H1 (cell line): ENCODE results near the gene MAGI3. TPM values are rescaled to one million over a fixed set of nuclear protein-coding genes. Genes with fewer than 3 reads are reported as not detected.

Experiments
- CHD1 ChIP-seq: IDR thresholded peaks from 2 replicates; pipeline ENCODE4 v1.6.1; 2012; ENCODE audit warnings: low read depth, low read length, improper control_type of control experiment
- CHD7 ChIP-seq: fragments of 300-600 bp; sonication (generic); IDR thresholded peaks from 2 replicates; pipeline ENCODE4 v1.7.1; 2012; ENCODE audit warnings: low read length, moderate library complexity, mild to moderate bottlenecking, inconsistent platforms; ENCODE audit not compliant: insufficient replicate concordance
- polyA plus RNA-seq, 7 experiments: library from polyadenylated mRNA; depleted of rRNA in 3 of 7; stranded (reverse) in 5 of 7; unstranded in 2 of 7; fragments of >200 nt in 5 of 7; fragments of 200-250 nt in 2 of 7; gene quantifications; 1 replicate in 5 of 7; 2 replicates in 1 of 7; 4 replicates in 1 of 7; pipeline versions ENCODE4 v1.2.1 to v1.2.3, GENCODE V29; 2011 to 2013; ENCODE audit warnings: missing spikeins in 2 of 7, mixed read lengths in 2 of 7
- total RNA-seq: library from RNA; stranded (reverse); fragmentation: NEBNext Ultra II Directional; extraction: Animal tissue kit (Norgen Biotek cat#: 25700); gene quantifications from 2 replicates; pipeline ENCODE4 v1.2.1, GENCODE V29; 2021

The MAGI3 gene
- total and polyA plus RNA-seq, 2 of the 8 experiments (the other 6 are each of a cell fraction or from before 2014, with no cell fraction given), result 2.3 to 7.8 TPM

GRCh38 chr1:113678159-113678469, 287.8 kb downstream of the MAGI3 start (continued):
- TF ChIP-seq CHD7, result no peak
- no peak for TF ChIP-seq CHD1
